SKM-1 treated with dmso at 0.1 percent for 144 hours (cell line): ENCODE results near the gene MFAP3.

Source experiments
- DNase-seq: peaks from one replicate; lab custom pipeline; 2025; ENCODE audit not compliant: unreplicated experiment; lab: John Stamatoyannopoulos, UW

Gene MFAP3

GRCh38 chr5:154090656-154091055, 51.9 kb downstream of the MFAP3 start:
- DNase-seq = no peak

DNA sequence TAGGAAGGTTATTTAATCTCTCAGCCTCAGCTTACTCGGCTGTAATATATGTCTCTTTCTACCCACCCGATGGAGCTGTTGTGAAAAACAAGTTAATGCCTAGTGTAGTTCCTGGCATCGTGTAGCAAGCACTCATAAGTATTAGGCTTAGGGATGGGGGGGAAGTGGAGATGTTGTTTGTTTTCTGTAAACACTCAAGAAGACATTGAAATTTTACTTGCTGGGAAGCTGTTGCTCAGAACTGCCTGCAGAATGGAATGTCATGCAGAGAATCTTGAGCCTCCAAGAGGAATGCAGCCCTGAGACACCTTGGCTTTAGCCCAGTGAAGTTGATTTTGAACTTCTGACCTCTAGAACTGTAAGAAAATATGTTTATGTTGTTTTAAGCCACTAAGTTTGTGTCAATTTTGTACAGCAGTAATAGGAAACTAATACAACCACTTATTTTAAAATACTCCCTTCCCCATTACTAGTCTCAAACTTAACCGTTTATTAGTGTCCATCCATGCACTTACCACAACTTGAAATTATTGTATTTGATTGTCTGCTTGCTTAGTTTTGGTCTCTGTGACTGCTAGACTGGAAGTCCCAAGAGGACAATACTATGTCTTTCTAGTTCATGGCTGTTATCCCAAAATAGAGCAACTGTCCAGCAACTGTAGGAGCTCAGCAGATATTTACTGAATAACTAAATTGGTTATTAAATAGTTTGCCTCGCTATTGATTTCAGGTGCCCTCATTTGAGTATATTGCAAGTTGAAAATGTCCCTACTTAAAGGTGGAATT, 53.8 kb downstream of the MFAP3 start:
- DNase-seq = no peak

DNA sequence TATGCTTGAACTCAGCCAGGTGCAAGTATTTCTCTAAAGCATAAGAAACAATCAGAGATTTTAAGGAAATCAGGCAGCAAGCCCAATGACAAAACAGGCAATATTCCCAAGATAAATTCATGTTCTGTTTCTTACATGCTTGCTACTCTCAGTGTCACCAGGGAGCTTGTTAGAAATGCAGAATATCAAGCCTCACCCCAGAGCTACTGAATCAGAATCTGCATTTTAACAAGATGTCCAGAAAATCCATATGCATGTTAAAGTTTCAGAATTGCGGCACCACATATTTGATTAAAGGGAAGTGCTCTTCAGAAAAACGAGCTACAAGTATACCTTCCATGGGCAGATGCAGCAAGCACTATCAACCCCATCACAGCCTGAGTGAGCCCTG, 54.4 kb downstream of the MFAP3 start:
- no peak for DNase-seq

DNA sequence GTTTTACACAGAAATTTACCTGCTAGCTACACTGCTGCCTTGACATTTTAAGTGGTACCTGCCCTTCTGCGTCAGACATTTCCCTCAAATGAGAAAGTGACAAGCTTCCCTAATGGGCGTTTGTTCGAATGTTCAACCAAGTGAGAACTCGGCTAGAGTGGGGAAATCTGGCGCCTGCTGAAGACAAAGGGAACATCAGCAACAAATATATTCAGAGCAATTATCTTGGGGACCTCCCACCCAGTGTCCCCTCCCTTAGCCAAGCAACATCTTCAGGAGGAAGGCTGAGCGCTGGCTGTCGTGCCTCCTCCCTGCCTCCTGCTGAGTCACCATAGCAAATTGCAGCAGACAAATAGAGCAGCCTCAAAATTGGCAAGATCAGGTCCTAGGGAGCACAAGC, 57.1 kb downstream of the MFAP3 start:
- no peak for DNase-seq

DNA sequence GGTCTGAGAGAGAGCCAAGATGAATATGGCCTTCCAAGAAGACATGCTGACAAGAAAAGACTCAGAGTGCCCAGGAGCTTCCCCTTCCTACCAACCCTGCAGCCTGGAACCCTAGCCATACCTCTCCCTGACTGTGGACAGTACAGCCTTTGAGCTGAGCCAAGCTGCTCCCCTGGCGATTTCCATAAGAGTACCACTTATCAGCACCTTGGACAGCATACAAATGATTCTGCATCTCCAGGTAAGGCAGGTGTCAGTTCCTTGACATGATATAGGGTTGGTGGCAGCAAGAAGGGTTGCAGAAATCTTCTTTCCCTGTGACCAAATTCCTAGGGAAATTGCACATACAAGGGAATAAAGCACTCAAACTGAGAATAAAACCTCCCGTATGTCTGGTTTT, 58.3 kb downstream of the MFAP3 start:
- no peak for DNase-seq

DNA sequence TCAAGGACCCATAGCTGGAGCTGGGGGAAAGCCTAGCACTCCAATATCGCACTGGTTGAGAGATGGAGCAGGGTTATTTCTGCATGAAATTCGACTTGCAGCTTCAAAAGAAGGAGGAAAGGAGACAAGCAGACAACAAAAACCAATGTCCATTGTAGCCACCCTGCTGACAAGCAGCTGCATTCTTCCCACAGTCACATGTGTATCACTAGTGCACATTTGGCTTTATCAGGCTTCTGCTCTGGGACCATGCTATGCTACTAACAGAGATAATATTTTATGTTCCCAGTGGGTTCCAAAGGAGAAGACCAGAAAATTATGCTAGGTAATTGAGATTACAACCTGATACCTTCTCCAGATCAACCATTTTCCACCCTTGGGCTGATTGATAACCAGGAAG, 59.7 kb downstream of the MFAP3 start:
- DNase-seq = no peak

GRCh38 chr5:154101184-154101583, 62.4 kb downstream of the MFAP3 start:
- DNase-seq = no peak

GRCh38 chr5:154103233-154103632, 64.5 kb downstream of the MFAP3 start:
- no peak for DNase-seq
